ENCODE results near the gene ZNF497. TPM values are rescaled to one million over a fixed set of nuclear protein-coding genes. Genes with fewer than 3 reads are reported as not detected.
A peak's percentile ranks its signal among the peaks of the same experiment; 100 is the strongest.

Gene ZNF497
- total RNA-seq, 1 experiment from 2014 or later, result 1.7 TPM

DNA sequence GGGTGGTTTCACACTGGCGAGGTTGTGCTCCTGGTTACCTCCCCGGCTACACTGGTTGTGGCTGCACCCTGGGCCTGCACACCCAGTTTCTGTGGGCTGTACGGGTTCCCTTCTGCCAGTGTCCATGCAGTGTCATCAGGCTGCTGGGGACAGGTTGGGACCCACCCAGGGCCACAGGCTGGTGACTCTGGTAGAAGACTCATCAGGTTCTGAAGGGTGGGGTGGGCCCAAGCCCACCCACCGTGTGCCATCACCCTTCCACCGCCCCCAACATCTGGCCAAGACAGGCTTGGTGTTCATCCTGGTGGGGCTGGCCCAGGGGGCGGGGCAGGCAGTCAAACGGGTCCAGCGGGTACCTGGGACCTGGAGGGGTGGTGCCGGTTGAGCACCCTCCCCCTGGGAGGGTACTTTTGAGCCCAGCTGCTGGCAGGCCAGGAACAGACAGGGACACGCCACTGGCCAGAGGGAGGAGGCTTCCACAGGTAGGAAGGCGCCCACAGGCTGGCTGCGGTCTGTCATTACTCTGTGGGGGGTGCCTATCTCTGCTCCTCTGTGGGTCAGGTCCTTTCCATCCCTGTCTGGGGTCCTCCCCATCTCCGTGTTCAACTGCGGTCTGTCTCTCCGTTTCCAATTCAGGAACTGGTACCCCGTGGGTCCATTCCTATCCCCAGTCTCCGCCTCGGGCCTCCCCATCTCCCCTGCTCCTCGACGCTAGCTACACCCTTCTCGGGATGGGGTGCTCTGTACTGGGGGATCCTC lies 32.8 kb upstream of the ZNF497 start, which contains the start of gene RNF225 (continued):
- TF ChIP-seq, protein P1, sequence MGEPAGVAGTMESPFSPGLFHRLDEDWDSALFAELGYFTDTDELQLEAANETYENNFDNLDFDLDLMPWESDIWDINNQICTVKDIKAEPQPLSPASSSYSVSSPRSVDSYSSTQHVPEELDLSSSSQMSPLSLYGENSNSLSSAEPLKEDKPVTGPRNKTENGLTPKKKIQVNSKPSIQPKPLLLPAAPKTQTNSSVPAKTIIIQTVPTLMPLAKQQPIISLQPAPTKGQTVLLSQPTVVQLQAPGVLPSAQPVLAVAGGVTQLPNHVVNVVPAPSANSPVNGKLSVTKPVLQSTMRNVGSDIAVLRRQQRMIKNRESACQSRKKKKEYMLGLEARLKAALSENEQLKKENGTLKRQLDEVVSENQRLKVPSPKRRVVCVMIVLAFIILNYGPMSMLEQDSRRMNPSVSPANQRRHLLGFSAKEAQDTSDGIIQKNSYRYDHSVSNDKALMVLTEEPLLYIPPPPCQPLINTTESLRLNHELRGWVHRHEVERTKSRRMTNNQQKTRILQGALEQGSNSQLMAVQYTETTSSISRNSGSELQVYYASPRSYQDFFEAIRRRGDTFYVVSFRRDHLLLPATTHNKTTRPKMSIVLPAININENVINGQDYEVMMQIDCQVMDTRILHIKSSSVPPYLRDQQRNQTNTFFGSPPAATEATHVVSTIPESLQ (CRISPR knock-in tag; IDR thresholded peaks at IDR 0.05), result no peak
- TF ChIP-seq, protein P2, sequence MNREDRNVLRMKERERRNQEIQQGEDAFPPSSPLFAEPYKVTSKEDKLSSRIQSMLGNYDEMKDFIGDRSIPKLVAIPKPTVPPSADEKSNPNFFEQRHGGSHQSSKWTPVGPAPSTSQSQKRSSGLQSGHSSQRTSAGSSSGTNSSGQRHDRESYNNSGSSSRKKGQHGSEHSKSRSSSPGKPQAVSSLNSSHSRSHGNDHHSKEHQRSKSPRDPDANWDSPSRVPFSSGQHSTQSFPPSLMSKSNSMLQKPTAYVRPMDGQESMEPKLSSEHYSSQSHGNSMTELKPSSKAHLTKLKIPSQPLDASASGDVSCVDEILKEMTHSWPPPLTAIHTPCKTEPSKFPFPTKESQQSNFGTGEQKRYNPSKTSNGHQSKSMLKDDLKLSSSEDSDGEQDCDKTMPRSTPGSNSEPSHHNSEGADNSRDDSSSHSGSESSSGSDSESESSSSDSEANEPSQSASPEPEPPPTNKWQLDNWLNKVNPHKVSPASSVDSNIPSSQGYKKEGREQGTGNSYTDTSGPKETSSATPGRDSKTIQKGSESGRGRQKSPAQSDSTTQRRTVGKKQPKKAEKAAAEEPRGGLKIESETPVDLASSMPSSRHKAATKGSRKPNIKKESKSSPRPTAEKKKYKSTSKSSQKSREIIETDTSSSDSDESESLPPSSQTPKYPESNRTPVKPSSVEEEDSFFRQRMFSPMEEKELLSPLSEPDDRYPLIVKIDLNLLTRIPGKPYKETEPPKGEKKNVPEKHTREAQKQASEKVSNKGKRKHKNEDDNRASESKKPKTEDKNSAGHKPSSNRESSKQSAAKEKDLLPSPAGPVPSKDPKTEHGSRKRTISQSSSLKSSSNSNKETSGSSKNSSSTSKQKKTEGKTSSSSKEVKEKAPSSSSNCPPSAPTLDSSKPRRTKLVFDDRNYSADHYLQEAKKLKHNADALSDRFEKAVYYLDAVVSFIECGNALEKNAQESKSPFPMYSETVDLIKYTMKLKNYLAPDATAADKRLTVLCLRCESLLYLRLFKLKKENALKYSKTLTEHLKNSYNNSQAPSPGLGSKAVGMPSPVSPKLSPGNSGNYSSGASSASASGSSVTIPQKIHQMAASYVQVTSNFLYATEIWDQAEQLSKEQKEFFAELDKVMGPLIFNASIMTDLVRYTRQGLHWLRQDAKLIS (CRISPR knock-in tag; IDR thresholded peaks at IDR 0.05; ENCODE audit: borderline replicate concordance), result peak; percentile 18; the same call in 1 of the 2 replicates
- TF ChIP-seq NR1H2 (CRISPR knock-in tag; IDR thresholded peaks at IDR 0.05) (no peak), CBFB (CRISPR knock-in tag; IDR thresholded peaks at IDR 0.05; ENCODE audit: low read depth) (no peak), FOXP1 (CRISPR knock-in tag; IDR thresholded peaks at IDR 0.05; ENCODE audit: borderline replicate concordance) (no peak; the same call in none of the 2 replicates), TP53 (CRISPR knock-in tag; IDR thresholded peaks at IDR 0.05) (no peak), NFYB (CRISPR knock-in tag; conservative IDR thresholded peaks at IDR 0.05; ENCODE audit: low read depth) (no peak), ZNF138 (CRISPR knock-in tag; conservative IDR thresholded peaks at IDR 0.05) (no peak), ZNF423 (CRISPR knock-in tag; IDR thresholded peaks at IDR 0.05) (no peak), CREB1 (CRISPR knock-in tag; IDR thresholded peaks at IDR 0.05) (peak; percentile 24; the same call in 1 of the 2 replicates), ZNF232 (CRISPR knock-in tag; IDR thresholded peaks at IDR 0.05) (no peak), PRRX2 (CRISPR knock-in tag; IDR thresholded peaks at IDR 0.05) (peak; percentile 94), GRHL2 (CRISPR knock-in tag; IDR thresholded peaks at IDR 0.05; ENCODE audit: insufficient replicate concordance, severe bottlenecking) (no peak), TCF7 (CRISPR knock-in tag; IDR thresholded peaks at IDR 0.05; ENCODE audit: low read depth) (no peak), ZNF219 (CRISPR knock-in tag; IDR thresholded peaks at IDR 0.05; ENCODE audit: borderline replicate concordance) (no peak), NR3C1 (CRISPR knock-in tag; conservative IDR thresholded peaks at IDR 0.05; ENCODE audit: low read depth) (no peak), ZNF416 (CRISPR knock-in tag; IDR thresholded peaks at IDR 0.05) (peak; percentile 54)
- TF ChIP-seq, protein P3, sequence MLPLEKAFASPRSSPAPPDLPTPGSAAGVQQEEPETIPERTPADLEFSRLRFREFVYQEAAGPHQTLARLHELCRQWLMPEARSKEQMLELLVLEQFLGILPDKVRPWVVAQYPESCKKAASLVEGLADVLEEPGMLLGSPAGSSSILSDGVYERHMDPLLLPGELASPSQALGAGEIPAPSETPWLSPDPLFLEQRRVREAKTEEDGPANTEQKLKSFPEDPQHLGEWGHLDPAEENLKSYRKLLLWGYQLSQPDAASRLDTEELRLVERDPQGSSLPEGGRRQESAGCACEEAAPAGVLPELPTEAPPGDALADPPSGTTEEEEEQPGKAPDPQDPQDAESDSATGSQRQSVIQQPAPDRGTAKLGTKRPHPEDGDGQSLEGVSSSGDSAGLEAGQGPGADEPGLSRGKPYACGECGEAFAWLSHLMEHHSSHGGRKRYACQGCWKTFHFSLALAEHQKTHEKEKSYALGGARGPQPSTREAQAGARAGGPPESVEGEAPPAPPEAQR (CRISPR knock-in tag; IDR thresholded peaks at IDR 0.05), result no peak
- TF ChIP-seq, protein P4, sequence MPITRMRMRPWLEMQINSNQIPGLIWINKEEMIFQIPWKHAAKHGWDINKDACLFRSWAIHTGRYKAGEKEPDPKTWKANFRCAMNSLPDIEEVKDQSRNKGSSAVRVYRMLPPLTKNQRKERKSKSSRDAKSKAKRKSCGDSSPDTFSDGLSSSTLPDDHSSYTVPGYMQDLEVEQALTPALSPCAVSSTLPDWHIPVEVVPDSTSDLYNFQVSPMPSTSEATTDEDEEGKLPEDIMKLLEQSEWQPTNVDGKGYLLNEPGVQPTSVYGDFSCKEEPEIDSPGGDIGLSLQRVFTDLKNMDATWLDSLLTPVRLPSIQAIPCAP (CRISPR knock-in tag; IDR thresholded peaks at IDR 0.05), result no peak
- TF ChIP-seq, protein P5, sequence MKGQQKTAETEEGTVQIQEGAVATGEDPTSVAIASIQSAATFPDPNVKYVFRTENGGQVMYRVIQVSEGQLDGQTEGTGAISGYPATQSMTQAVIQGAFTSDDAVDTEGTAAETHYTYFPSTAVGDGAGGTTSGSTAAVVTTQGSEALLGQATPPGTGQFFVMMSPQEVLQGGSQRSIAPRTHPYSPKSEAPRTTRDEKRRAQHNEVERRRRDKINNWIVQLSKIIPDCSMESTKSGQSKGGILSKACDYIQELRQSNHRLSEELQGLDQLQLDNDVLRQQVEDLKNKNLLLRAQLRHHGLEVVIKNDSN (CRISPR knock-in tag; IDR thresholded peaks at IDR 0.05), result no peak
- TF ChIP-seq, protein P6, sequence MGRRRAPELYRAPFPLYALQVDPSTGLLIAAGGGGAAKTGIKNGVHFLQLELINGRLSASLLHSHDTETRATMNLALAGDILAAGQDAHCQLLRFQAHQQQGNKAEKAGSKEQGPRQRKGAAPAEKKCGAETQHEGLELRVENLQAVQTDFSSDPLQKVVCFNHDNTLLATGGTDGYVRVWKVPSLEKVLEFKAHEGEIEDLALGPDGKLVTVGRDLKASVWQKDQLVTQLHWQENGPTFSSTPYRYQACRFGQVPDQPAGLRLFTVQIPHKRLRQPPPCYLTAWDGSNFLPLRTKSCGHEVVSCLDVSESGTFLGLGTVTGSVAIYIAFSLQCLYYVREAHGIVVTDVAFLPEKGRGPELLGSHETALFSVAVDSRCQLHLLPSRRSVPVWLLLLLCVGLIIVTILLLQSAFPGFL (CRISPR knock-in tag; IDR thresholded peaks at IDR 0.05; ENCODE audit: borderline replicate concordance), result no peak
- TF ChIP-seq, protein P7, sequence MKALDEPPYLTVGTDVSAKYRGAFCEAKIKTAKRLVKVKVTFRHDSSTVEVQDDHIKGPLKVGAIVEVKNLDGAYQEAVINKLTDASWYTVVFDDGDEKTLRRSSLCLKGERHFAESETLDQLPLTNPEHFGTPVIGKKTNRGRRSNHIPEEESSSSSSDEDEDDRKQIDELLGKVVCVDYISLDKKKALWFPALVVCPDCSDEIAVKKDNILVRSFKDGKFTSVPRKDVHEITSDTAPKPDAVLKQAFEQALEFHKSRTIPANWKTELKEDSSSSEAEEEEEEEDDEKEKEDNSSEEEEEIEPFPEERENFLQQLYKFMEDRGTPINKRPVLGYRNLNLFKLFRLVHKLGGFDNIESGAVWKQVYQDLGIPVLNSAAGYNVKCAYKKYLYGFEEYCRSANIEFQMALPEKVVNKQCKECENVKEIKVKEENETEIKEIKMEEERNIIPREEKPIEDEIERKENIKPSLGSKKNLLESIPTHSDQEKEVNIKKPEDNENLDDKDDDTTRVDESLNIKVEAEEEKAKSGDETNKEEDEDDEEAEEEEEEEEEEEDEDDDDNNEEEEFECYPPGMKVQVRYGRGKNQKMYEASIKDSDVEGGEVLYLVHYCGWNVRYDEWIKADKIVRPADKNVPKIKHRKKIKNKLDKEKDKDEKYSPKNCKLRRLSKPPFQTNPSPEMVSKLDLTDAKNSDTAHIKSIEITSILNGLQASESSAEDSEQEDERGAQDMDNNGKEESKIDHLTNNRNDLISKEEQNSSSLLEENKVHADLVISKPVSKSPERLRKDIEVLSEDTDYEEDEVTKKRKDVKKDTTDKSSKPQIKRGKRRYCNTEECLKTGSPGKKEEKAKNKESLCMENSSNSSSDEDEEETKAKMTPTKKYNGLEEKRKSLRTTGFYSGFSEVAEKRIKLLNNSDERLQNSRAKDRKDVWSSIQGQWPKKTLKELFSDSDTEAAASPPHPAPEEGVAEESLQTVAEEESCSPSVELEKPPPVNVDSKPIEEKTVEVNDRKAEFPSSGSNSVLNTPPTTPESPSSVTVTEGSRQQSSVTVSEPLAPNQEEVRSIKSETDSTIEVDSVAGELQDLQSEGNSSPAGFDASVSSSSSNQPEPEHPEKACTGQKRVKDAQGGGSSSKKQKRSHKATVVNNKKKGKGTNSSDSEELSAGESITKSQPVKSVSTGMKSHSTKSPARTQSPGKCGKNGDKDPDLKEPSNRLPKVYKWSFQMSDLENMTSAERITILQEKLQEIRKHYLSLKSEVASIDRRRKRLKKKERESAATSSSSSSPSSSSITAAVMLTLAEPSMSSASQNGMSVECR (CRISPR knock-in tag; IDR thresholded peaks at IDR 0.05; ENCODE audit: borderline replicate concordance), result no peak
- TF ChIP-seq, protein P8, sequence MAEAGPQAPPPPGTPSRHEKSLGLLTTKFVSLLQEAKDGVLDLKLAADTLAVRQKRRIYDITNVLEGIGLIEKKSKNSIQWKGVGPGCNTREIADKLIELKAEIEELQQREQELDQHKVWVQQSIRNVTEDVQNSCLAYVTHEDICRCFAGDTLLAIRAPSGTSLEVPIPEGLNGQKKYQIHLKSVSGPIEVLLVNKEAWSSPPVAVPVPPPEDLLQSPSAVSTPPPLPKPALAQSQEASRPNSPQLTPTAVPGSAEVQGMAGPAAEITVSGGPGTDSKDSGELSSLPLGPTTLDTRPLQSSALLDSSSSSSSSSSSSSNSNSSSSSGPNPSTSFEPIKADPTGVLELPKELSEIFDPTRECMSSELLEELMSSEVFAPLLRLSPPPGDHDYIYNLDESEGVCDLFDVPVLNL (CRISPR knock-in tag; IDR thresholded peaks at IDR 0.05; ENCODE audit: borderline replicate concordance, low read depth), result no peak
